GM23338 (cell line): ENCODE measurements around the gene ARFGEF2.

ENCODE experiments used
- CREB1 ChIP-seq: fragments of 250-450 bp; sonication (Bioruptor Pico); IDR thresholded peaks from 2 replicates; pipeline ENCODE4 v1.5.0; 2020; ENCODE audit warnings: low read depth, mild to moderate bottlenecking, moderate library complexity
- EZH2 ChIP-seq: fragments of 200-600 bp; sonication (generic); IDR thresholded peaks from one replicate; pipeline ENCODE4 v1.8.0; 2017; ENCODE audit warnings: antibody characterized with exemption, mild to moderate bottlenecking, low read depth; ENCODE audit not compliant: unreplicated experiment
- EZH2phosphoT487 ChIP-seq: fragments of 200-600 bp; sonication (generic); IDR thresholded peaks from one replicate; pipeline ENCODE4 v1.8.1; 2018; ENCODE audit warnings: antibody characterized with exemption; ENCODE audit not compliant: unreplicated experiment
- JUNB ChIP-seq: IDR thresholded peaks from one replicate; pipeline ENCODE4 v1.6.1; 2016; ENCODE audit warnings: antibody characterized with exemption; ENCODE audit not compliant: unreplicated experiment
- POLR2AphosphoS5 ChIP-seq: IDR thresholded peaks from 2 replicates; pipeline ENCODE4 v1.6.1; 2016; ENCODE audit warnings: antibody characterized with exemption, low read depth
- STAT1 ChIP-seq: IDR thresholded peaks from one replicate; pipeline ENCODE4 v1.6.1; 2016; ENCODE audit warnings: antibody characterized with exemption; ENCODE audit not compliant: unreplicated experiment
- ZNF114 ChIP-seq: fragments of 250-450 bp; sonication (Bioruptor Pico); IDR thresholded peaks from 2 replicates; pipeline ENCODE4 v1.5.0; 2020; ENCODE audit warnings: mild to moderate bottlenecking, moderate library complexity
- TF ChIP-seq, protein P1 (sequence below), 2 experiments: fragments of 200-600 bp in 1 of 2; sonication (generic) in 1 of 2; conservative IDR thresholded peaks; 2 replicates each; pipeline versions ENCODE4 v1.5.1 to v1.6.1; 2016 to 2017; ENCODE audit warnings: antibody characterized with exemption in 2 of 2, low read depth in 2 of 2, mild to moderate bottlenecking in 2 of 2, moderate library complexity in 1 of 2
- TF ChIP-seq, protein P2 (sequence below): IDR thresholded peaks from one replicate; pipeline ENCODE4 v1.6.1; 2018; ENCODE audit warnings: antibody characterized with exemption; ENCODE audit not compliant: unreplicated experiment
- TF ChIP-seq, protein P3 (sequence below): IDR thresholded peaks from 2 replicates; pipeline ENCODE4 v1.6.1; 2016; ENCODE audit warnings: antibody characterized with exemption

DNA sequence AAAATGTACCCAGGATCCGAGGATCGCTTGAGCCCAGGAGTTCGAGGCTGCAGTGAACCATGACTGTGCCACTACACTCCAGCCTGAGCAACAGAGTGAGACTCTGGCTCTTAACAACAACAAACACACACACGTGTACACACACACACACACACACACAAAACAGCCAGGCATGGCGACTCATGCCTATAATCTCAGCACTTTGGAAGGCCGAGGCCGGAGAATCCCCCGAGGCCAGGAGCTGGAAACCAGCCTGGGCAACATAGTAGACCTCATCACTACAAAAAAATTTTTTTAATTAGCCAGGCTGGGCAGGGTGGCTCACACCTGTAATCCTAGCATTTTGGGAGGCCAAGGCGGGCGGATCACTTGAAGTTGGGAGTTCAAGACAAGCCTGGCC, 23.3 kb upstream of the ARFGEF2 start:
- TF ChIP-seq POLR2AphosphoS5 (no peak), EZH2phosphoT487 (no peak), EZH2 (no peak), STAT1 (no peak), CREB1 (CRISPR knock-in tag) (no peak), ZNF114 (CRISPR knock-in tag) (no peak), JUNB (no peak)
- TF ChIP-seq, protein P1, sequence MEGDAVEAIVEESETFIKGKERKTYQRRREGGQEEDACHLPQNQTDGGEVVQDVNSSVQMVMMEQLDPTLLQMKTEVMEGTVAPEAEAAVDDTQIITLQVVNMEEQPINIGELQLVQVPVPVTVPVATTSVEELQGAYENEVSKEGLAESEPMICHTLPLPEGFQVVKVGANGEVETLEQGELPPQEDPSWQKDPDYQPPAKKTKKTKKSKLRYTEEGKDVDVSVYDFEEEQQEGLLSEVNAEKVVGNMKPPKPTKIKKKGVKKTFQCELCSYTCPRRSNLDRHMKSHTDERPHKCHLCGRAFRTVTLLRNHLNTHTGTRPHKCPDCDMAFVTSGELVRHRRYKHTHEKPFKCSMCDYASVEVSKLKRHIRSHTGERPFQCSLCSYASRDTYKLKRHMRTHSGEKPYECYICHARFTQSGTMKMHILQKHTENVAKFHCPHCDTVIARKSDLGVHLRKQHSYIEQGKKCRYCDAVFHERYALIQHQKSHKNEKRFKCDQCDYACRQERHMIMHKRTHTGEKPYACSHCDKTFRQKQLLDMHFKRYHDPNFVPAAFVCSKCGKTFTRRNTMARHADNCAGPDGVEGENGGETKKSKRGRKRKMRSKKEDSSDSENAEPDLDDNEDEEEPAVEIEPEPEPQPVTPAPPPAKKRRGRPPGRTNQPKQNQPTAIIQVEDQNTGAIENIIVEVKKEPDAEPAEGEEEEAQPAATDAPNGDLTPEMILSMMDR (conservative IDR thresholded peaks at IDR 0.05; ENCODE audit: low read depth in 2 of 2), result no peak
- TF ChIP-seq, protein P2, sequence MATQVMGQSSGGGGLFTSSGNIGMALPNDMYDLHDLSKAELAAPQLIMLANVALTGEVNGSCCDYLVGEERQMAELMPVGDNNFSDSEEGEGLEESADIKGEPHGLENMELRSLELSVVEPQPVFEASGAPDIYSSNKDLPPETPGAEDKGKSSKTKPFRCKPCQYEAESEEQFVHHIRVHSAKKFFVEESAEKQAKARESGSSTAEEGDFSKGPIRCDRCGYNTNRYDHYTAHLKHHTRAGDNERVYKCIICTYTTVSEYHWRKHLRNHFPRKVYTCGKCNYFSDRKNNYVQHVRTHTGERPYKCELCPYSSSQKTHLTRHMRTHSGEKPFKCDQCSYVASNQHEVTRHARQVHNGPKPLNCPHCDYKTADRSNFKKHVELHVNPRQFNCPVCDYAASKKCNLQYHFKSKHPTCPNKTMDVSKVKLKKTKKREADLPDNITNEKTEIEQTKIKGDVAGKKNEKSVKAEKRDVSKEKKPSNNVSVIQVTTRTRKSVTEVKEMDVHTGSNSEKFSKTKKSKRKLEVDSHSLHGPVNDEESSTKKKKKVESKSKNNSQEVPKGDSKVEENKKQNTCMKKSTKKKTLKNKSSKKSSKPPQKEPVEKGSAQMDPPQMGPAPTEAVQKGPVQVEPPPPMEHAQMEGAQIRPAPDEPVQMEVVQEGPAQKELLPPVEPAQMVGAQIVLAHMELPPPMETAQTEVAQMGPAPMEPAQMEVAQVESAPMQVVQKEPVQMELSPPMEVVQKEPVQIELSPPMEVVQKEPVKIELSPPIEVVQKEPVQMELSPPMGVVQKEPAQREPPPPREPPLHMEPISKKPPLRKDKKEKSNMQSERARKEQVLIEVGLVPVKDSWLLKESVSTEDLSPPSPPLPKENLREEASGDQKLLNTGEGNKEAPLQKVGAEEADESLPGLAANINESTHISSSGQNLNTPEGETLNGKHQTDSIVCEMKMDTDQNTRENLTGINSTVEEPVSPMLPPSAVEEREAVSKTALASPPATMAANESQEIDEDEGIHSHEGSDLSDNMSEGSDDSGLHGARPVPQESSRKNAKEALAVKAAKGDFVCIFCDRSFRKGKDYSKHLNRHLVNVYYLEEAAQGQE, result no peak
- TF ChIP-seq, protein P3, sequence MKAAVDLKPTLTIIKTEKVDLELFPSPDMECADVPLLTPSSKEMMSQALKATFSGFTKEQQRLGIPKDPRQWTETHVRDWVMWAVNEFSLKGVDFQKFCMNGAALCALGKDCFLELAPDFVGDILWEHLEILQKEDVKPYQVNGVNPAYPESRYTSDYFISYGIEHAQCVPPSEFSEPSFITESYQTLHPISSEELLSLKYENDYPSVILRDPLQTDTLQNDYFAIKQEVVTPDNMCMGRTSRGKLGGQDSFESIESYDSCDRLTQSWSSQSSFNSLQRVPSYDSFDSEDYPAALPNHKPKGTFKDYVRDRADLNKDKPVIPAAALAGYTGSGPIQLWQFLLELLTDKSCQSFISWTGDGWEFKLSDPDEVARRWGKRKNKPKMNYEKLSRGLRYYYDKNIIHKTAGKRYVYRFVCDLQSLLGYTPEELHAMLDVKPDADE, result no peak
